GM12872 (cell line): ENCODE results near the gene ADGRD1.

Experiments
- TF ChIP-seq, protein P1 (sequence below): IDR thresholded peaks from 3 replicates; pipeline ENCODE4 v1.5.1; 2011; ENCODE audit warnings: low read depth, mild to moderate bottlenecking, low read length, moderate library complexity; ENCODE audit not compliant: insufficient read depth

The ADGRD1 gene

DNA sequence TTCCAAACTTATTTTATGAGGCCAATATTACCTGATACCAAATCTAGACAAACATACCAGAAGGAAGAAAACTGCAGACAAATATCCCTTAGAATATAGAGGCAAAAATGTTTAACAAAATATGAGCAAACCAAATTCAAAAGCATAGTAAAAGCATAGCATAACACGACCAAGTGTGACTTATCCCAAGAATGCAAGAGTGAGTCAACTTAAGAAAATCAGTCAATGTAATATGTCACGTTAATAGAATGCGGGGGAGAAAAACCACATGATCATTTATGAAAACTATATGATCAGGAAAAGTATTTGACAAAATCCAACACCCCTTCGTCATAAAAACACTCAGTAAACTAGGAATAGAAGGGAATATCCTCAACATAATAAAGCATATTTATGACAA is 217.3 kb downstream of the ADGRD1 start:
- TF ChIP-seq, protein P1, sequence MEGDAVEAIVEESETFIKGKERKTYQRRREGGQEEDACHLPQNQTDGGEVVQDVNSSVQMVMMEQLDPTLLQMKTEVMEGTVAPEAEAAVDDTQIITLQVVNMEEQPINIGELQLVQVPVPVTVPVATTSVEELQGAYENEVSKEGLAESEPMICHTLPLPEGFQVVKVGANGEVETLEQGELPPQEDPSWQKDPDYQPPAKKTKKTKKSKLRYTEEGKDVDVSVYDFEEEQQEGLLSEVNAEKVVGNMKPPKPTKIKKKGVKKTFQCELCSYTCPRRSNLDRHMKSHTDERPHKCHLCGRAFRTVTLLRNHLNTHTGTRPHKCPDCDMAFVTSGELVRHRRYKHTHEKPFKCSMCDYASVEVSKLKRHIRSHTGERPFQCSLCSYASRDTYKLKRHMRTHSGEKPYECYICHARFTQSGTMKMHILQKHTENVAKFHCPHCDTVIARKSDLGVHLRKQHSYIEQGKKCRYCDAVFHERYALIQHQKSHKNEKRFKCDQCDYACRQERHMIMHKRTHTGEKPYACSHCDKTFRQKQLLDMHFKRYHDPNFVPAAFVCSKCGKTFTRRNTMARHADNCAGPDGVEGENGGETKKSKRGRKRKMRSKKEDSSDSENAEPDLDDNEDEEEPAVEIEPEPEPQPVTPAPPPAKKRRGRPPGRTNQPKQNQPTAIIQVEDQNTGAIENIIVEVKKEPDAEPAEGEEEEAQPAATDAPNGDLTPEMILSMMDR, result no peak

DNA sequence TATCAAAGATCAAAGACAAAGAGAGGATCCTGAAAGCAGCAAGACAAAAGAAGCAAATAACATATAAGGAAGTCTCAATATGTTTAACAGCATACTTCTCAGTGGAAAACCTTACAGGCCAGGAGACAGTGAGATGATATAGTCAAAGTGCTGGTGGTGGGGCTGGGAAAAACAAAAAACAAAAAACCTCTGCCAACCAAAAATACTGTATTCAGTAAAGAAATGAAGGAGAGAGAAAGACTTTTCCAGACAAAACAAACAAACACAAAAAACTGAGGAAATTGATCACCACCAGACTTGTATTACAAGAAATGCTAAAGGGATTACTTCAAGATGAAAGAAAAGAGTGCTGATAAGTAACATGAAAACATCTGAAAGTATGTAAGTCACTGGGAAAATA is 221.2 kb downstream of the ADGRD1 start:
- TF ChIP-seq, protein P1, result no peak

DNA sequence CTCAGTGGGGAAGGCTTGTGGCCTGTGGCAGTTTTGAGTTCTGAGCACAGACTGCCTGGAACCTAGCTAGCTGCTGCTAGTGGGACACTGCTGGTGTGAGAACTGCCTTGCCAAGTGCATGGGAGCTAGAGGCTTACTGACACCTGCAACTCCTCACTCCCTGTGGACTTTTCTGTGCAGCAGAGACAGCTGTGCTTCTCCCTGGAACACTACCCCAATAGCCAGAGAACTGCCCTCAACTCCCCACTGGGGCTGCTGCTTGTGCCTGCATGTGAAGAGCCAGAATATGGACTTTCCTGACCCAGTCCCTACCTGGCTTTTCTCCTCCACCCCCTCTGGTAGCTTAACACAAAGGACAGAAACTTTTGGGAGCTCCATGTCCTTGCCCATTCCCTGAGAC is 222.6 kb downstream of the ADGRD1 start:
- TF ChIP-seq, protein P1, result no peak

DNA sequence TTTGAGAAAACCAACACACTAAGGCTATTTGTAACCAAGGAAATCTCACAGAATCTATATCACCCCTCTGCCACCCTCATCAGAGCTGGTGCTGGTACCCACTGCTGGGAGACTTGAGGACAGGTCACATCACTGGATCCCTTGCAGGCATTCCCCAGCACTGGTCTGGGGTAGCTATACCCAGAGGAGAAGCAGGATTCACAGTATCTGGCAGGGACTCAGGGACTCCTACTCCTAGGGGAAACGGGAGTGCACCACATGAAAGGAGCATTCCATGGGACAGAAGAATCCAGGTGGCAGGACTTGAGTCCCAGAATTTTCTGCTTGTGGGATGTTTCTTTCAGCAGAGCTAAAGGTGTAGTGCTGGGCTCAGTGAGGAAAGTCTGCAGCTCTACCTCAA is 223.2 kb downstream of the ADGRD1 start:
- TF ChIP-seq, protein P1, result no peak

DNA sequence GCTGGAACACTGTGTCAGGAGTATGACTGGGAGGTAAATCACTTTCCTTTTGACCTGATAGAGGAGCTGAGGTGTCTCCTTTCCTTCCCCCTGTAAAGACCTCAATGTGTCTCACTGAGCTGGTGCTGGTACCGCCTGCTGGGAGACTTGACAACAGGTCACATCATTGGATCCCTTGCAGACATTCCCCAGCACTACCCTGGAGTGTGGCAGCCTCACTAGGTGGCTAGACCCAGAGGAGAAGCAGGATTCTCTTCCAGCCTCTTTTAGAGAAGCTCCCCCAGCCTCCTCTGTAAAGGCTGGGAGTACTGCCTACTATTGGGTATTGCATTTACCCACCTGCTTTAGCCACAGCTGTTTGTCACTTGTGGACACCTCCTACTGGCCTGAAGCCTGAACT is 223.9 kb downstream of the ADGRD1 start:
- TF ChIP-seq, protein P1, result no peak

DNA sequence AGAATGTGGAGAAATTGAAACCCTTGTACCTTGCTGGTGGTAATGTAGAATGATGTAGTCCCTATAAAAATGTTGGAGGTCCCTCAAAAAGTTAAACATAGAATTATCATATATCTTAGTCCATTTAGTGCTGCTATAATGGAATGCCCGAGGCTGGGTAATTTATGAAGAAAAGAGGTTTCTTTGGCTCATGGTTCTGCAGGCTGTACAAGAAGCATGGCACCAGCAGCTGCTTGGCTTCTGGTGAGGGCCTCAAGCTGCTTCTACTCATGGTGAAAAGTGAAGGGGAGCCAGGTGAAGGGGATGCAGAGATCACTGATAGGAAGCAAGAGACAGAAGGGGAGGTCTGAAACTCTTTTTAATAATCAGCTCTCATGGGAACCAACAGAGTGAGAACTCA is 233.9 kb downstream of the ADGRD1 start:
- TF ChIP-seq, protein P1, result no peak

DNA sequence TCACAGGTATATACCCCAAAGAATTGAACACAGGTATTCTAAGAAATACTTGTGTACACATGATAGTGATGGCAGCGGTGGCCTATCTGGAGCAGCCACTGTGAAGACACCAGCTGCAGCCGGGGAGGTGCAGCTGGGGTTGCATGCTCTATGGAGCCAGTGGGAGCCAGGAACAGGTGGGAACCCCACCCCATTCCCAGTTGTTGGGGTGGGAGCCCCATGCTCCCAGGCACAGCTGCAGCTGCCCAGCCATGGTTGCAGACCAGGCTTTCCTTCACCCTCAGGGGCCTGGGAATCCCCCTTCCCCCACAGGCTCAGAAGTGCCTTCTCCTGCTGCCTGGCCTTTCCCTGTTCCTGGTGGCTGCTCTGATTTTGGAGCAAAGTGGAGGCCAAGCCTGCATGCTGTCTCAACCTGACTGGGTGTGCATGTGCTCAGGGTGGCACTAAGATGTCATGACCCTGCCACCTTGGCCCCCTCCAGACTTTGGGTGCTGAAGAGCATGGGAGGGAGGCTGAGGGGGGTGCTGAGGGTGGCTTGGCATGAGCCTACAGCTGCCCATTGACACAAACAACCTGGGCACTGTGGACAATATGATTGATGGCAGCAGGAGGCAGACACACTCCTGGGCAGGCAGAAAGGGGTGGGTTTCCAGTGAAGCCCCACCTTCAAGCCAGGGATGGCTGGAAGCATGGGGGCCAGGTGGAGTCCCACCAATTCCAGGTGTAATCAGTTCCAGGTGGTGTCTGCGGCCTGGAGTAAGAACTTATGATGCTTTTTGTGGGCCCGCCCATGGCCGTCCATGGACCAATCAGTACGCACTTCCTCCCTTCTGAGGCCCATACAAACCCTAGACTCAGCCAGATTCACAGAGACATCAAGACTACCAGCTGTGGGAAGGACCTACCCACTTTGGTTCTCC is 234.7 kb downstream of the ADGRD1 start:
- TF ChIP-seq, protein P1, result no peak
